H1 (cell line): ENCODE data around the gene AKR1D1. TPM values are rescaled to one million over a fixed set of nuclear protein-coding genes. Genes with fewer than 3 reads are reported as not detected.

ENCODE experiments used
- E2F6 ChIP-seq: IDR thresholded peaks from 2 replicates; pipeline ENCODE4 v1.6.1; 2012; ENCODE audit warnings: inconsistent platforms
- RFX5 ChIP-seq: IDR thresholded peaks from 2 replicates; pipeline ENCODE4 v1.6.1; 2011; ENCODE audit warnings: low read depth, low read length, improper control_type of control experiment, borderline replicate concordance
- SUZ12 ChIP-seq: fragments of 200-600 bp; sonication (generic); IDR thresholded peaks from 2 replicates; pipeline ENCODE4 v1.6.1; 2012; ENCODE audit warnings: mild to moderate bottlenecking, inconsistent platforms, low read length, moderate library complexity, mixed read lengths
- polyA plus RNA-seq, 7 experiments: library from polyadenylated mRNA; depleted of rRNA in 3 of 7; stranded (reverse) in 5 of 7; unstranded in 2 of 7; fragments of >200 nt in 5 of 7; fragments of 200-250 nt in 2 of 7; gene quantifications; 1 replicate in 5 of 7; 2 replicates in 1 of 7; 4 replicates in 1 of 7; pipeline versions ENCODE4 v1.2.1 to v1.2.3, GENCODE V29; 2011 to 2013; ENCODE audit warnings: missing spikeins in 2 of 7, mixed read lengths in 2 of 7
- total RNA-seq: library from RNA; stranded (reverse); fragmentation: NEBNext Ultra II Directional; extraction: Animal tissue kit (Norgen Biotek cat#: 25700); gene quantifications from 2 replicates; pipeline ENCODE4 v1.2.1, GENCODE V29; 2021

Gene AKR1D1
- total and polyA plus RNA-seq, 2 of the 8 experiments (the other 6 are each of a cell fraction or from before 2014, with no cell fraction given), result not detected

GRCh38 chr7:138077809-138078208, 1.6 kb downstream of the AKR1D1 start (continued):
- TF ChIP-seq RFX5 (no peak), E2F6 (no peak), SUZ12 (no peak)
